Neural cell (in vitro differentiated cells): ENCODE results near the gene ACSS3. TPM values are rescaled to one million over a fixed set of nuclear protein-coding genes. Genes with fewer than 3 reads are reported as not detected.

Source experiments
- H2AFZ ChIP-seq: fragments of 200-600, 300-800 bp; sonication (generic), shearing (Covaris generic); 2 replicates; pipeline ENCODE4 v1.6.0; 2014; ENCODE audit warnings: low read depth, mild to moderate bottlenecking, antibody characterized with exemption, low read length, moderate library complexity
- H3F3A ChIP-seq: fragments of 200-600 bp; shearing (Covaris generic); 2 replicates; pipeline ENCODE4 v1.6.1; 2016; ENCODE audit warnings: mild to moderate bottlenecking, moderate library complexity, mixed read lengths, antibody characterized with exemption, low read length; ENCODE audit not compliant: insufficient read depth, poor library complexity, severe bottlenecking
- H3K27ac ChIP-seq: fragments of 200-600, 300-800 bp; sonication (generic), shearing (Covaris generic); 2 replicates; pipeline ENCODE4 v1.5.1; 2014; ENCODE audit warnings: mild to moderate bottlenecking, low read length, moderate library complexity
- H3K27me3 ChIP-seq: fragments of 300-800, 200-600 bp; sonication (generic), shearing (Covaris generic); 2 replicates; pipeline ENCODE4 v1.6.0; 2014; ENCODE audit warnings: mild to moderate bottlenecking, low read depth, low read length, moderate library complexity; ENCODE audit not compliant: insufficient read depth
- H3K36me3 ChIP-seq: fragments of 300-800, 200-600 bp; sonication (generic), shearing (Covaris generic); 2 replicates; pipeline ENCODE4 v1.5.1; 2014; ENCODE audit warnings: mild to moderate bottlenecking, antibody characterized with exemption, low read length, moderate library complexity; ENCODE audit not compliant: insufficient read depth
- H3K4me2 ChIP-seq: fragments of 300-800, 200-600 bp; sonication (generic), shearing (Covaris generic); 2 replicates; pipeline ENCODE4 v1.6.0; 2014; ENCODE audit warnings: mild to moderate bottlenecking, low read length
- H3K4me3 ChIP-seq: fragments of 300-800, 200-600 bp; sonication (generic), shearing (Covaris generic); 2 replicates; pipeline ENCODE4 v1.5.1; 2014; ENCODE audit warnings: mild to moderate bottlenecking, low read length, moderate library complexity
- H3K79me2 ChIP-seq: fragments of 200-600 bp; shearing (Covaris generic); replicated peaks from 2 replicates; pipeline ENCODE4 v1.6.0; 2014; ENCODE audit warnings: mild to moderate bottlenecking, low read length, moderate library complexity; ENCODE audit not compliant: insufficient read depth
- H3K9ac ChIP-seq: fragments of 300-800, 200-600 bp; sonication (generic), shearing (Covaris generic); 2 replicates; pipeline ENCODE4 v1.6.1; 2016; ENCODE audit warnings: mild to moderate bottlenecking, low read length, mixed read lengths
- H3K9me2 ChIP-seq: fragments of 200-600 bp; shearing (Covaris generic); 2 replicates; pipeline ENCODE4 v1.6.1; 2016; ENCODE audit warnings: mild to moderate bottlenecking, low read length, mixed read lengths; ENCODE audit not compliant: insufficient read depth
- H3K9me3 ChIP-seq: fragments of 200-600, 300-800 bp; sonication (generic), shearing (Covaris generic); 2 replicates; pipeline ENCODE4 v1.6.1; 2016; ENCODE audit warnings: mild to moderate bottlenecking, mixed run types, low read length, moderate library complexity, mixed read lengths
- H4K20me1 ChIP-seq: fragments of 200-600 bp; shearing (Covaris generic); 2 replicates; pipeline ENCODE4 v1.6.1; 2016; ENCODE audit warnings: mild to moderate bottlenecking, mixed run types; ENCODE audit not compliant: insufficient read depth
- CTCF ChIP-seq: fragments of 450-650 bp; IDR thresholded peaks from 2 replicates; pipeline ENCODE4 v1.5.1; 2014; ENCODE audit warnings: antibody characterized with exemption, mild to moderate bottlenecking, moderate library complexity; ENCODE audit not compliant: poor library complexity, severe bottlenecking
- EP300 ChIP-seq: fragments of 450-650 bp; conservative IDR thresholded peaks from 2 replicates; pipeline ENCODE4 v1.6.1; 2014; ENCODE audit warnings: antibody characterized with exemption, mild to moderate bottlenecking, moderate library complexity; ENCODE audit not compliant: poor library complexity, severe bottlenecking
- EZH2 ChIP-seq: fragments of 200-600, 300-800 bp; shearing (Covaris generic), sonication (generic); IDR thresholded peaks from 2 replicates; pipeline ENCODE4 v1.6.1; 2014; ENCODE audit warnings: antibody characterized with exemption, low read length, borderline replicate concordance, mild to moderate bottlenecking; ENCODE audit not compliant: insufficient read depth, poor library complexity, severe bottlenecking
- MXI1 ChIP-seq: fragments of 450-650 bp; conservative IDR thresholded peaks from 2 replicates; pipeline ENCODE4 v1.6.1; 2014; ENCODE audit warnings: antibody characterized with exemption, mild to moderate bottlenecking; ENCODE audit not compliant: poor library complexity, severe bottlenecking
- POLR2AphosphoS5 ChIP-seq: IDR thresholded peaks from 2 replicates; pipeline ENCODE4 v1.6.1; 2012
- RAD21 ChIP-seq: fragments of 450-650 bp; conservative IDR thresholded peaks from 2 replicates; pipeline ENCODE4 v1.6.1; 2014; ENCODE audit warnings: antibody characterized with exemption, mild to moderate bottlenecking, moderate library complexity
- REST ChIP-seq: IDR thresholded peaks from 2 replicates; pipeline ENCODE4 v1.6.1; 2012; ENCODE audit warnings: borderline replicate concordance
- SMC3 ChIP-seq: fragments of 450-650 bp; conservative IDR thresholded peaks from 2 replicates; pipeline ENCODE4 v1.6.1; 2014; ENCODE audit warnings: antibody characterized with exemption, mild to moderate bottlenecking, moderate library complexity; ENCODE audit not compliant: poor library complexity
- TAF1 ChIP-seq: IDR thresholded peaks from 2 replicates; pipeline ENCODE4 v1.6.1; 2012; ENCODE audit warnings: low read depth
- polyA plus RNA-seq: library from polyadenylated mRNA; depleted of rRNA; stranded (reverse); fragments of >200 nt; gene quantifications from 2 replicates; pipeline ENCODE4 v1.2.3, GENCODE V29; 2014

ACSS3 gene
- polyA plus RNA-seq, 1 donor from 2014 or later, result 0.31 TPM

- no peaks in the 10 kb centered on the region for H3K9me2 ChIP-seq
- no peak overlapping the region for H3K4me3 ChIP-seq
- H3K27ac ChIP-seq, result no peak overlapping the region
- H3K4me2 ChIP-seq, result no peak overlapping the region
- no peaks in the 10 kb centered on the region for H3K9me3 ChIP-seq
- H3F3A ChIP-seq, result no peaks in the 10 kb centered on the region
- H3K9ac ChIP-seq, result no peak overlapping the region
- no peaks in the 10 kb centered on the region for H3K27me3 ChIP-seq
- H4K20me1 ChIP-seq, result no peaks in the 10 kb centered on the region
- TF ChIP-seq TAF1 (no peak), CTCF (no peak), EP300 (no peak), EZH2 (no peak), MXI1 (no peak), POLR2AphosphoS5 (no peak)
- H3K79me2 ChIP-seq, result no peaks in the 10 kb centered on the region
- H2AFZ ChIP-seq, result no peak overlapping the region
- no peaks in the 10 kb centered on the region for H3K36me3 ChIP-seq
Measured at GRCh38 chr12:81252228-81252627, 174.3 kb downstream of the ACSS3 start.

- H3F3A ChIP-seq, result no peaks in the 10 kb centered on the region
- no peak overlapping the region for H3K4me3 ChIP-seq
- H3K9me2 ChIP-seq, result no peaks in the 10 kb centered on the region
- H3K36me3 ChIP-seq, result no peaks in the 10 kb centered on the region
- TF ChIP-seq TAF1 (no peak), SMC3 (no peak), EP300 (no peak), RAD21 (no peak), CTCF (no peak), MXI1 (no peak), EZH2 (no peak), REST (no peak), POLR2AphosphoS5 (no peak)
- H3K9ac ChIP-seq, result no peak overlapping the region
- H3K27me3 ChIP-seq, result no peaks in the 10 kb centered on the region
- H4K20me1 ChIP-seq, result no peaks in the 10 kb centered on the region
- H3K27ac ChIP-seq, result no peak overlapping the region
- H2AFZ ChIP-seq, result no peak overlapping the region
- no peaks in the 10 kb centered on the region for H3K79me2 ChIP-seq
- no peaks in the 10 kb centered on the region for H3K9me3 ChIP-seq
- H3K4me2 ChIP-seq, result no peak overlapping the region
Measured at GRCh38 chr12:81253360-81253759, 175.5 kb downstream of the ACSS3 start.
